UCSD-AML1 (cell line): ENCODE results near the gene TMEM161B.
"Not testable (repeated sequence)": the region's sequence is repeated elsewhere in the genome, so short reads cannot be mapped to it uniquely, and the experiment has no call there.

Source experiments
- DNase-seq: peaks from one replicate; lab custom pipeline; 2025; ENCODE audit not compliant: unreplicated experiment; lab: John Stamatoyannopoulos, UW

Gene TMEM161B

DNA sequence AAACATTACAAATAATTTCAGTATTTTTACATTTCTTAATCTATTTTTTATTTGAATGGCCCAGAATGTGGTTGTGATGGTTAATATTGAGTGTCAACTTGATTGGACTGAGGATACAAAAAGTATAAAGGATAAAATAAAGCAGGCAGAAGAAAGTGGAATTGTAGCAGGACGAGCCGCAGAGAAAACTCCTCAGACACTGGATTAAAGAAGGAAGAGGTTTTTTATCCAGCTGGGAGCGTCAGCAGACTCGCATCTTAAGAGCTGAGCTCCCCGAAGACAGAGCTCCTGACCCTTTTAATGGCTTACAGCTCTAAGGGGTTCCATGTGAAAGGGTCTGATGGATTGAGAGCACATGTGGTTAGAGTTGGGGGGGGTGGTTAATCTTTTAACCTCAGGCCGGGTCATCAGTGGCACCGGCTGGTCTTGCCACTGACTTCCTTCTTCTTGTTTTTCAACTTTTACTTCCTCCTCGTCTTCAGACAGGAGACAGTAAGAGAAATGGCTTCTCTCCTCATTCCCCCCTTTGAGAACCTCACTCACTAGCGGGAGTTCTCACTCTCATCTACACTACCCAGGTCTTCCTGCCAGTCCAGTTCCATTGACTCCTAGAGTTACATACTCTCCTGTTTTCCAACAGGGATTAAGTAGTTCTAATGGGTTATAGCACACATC is 80.0 kb downstream of the TMEM161B start:
- peak; percentile 7 for DNase-seq

- no peak for DNase-seq
Observed at GRCh38 chr5:88183255-88183654, 85.4 kb downstream of the TMEM161B start.

GRCh38 chr5:88177486-88177885 is 91.2 kb downstream of the TMEM161B start:
- DNase-seq: not testable (repeated sequence)

- DNase-seq: peak; percentile 7
Observed at GRCh38 chr5:88172847-88173758, 95.5 kb downstream of the TMEM161B start.

- DNase-seq: no peak
Observed at GRCh38 chr5:88159591-88159990, 109.1 kb downstream of the TMEM161B start.

GRCh38 chr5:88158056-88158455 is 110.6 kb downstream of the TMEM161B start:
- no peak for DNase-seq

DNA sequence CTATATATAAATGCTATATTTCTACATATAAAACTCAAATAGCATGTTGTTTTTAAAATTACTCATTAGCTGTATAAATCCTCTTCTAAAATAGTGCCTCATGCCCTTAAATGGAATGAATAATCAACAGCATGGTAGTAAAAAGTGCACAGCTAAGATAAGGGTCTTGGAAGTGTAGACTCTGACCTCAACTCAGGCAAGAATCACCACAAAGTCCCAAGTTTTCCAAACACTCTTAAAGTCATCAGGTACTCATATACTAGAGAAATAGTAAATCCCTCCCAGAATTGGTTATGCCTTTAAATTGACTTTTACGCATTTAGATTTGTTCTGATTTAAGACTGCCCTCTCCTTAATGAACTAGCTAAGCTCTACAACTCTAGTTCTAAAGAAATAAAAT is 113.8 kb downstream of the TMEM161B start:
- DNase-seq: no peak

DNA sequence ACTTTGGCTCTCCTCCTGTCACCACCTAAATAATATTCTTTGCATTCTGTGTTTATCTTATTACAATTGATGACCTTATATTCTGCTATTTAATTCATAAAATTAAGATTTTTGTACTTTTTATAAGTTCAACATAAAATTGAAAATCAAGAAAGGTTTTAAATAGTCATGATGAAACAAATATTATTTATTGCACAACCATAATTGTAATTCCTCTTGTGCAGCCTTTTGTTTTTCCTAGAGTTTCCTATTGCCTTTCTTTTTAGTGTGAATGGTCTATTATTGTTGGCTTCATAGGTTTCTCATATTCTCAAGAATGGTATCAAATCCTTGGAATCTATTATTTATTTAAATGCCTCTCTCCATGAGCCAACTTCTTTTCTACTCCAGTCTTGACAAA is 117.9 kb downstream of the TMEM161B start:
- no peak for DNase-seq

DNA sequence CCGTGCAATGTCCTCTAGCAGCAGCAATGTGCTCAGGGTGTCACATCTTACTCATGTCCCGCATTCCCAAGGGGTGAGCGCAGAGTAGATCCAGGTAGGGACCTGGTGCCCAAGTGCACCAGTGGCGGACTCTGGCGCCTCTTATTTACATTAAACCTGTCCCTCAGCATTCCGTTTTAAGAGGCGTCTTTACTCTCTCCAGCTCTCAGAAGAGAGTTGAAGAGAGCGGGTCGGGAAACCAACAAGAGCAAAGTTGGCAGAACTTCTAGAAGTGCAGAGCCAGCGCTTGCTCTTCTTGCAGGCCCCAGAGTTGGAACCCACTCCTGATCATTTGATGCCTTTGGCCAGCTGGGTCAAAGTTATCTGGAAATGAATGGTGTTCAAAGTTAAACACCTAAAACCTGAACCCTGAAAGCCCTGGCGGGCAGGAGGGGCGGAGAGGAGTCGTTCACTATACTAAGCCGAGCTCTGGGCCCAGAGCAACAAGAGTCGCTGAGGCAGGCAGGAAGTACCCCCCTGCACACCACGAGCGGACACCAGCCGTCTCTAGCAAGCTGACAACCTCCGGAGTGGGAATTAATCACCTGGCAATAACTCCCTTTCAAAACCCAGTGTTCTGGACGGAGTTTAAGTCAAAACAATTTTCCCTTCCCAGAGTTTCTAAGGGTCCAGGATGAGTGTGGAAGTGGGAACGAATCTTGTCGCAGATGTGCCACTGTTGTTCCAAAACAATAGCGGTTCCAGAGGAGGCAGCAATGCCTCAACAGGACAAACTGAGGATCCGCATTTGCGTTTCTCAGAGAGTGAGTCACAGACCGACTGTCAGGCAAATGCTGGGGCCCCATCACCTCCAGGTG is 122.8 kb downstream of the TMEM161B start:
- no peak for DNase-seq

GRCh38 chr5:88145221-88145610 is 123.4 kb downstream of the TMEM161B start:
- peak; percentile 8 for DNase-seq
